Left ventricle myocardium inferior (tissue), 1 donor: ENCODE measurements around the gene SLC7A9. TPM values are rescaled to one million over a fixed set of nuclear protein-coding genes. Genes with fewer than 3 reads are reported as not detected.

Experiments used
- DNase-seq: peaks from one replicate; pipeline ENCODE4 v3.0.0-alpha.2; 2020
- H3K27ac ChIP-seq: fragments of 200-600 bp; replicated peaks from 2 replicates; pipeline ENCODE4 v1.8.0; 2021
- H3K27me3 ChIP-seq: fragments of 200-600 bp; 2 replicates; pipeline ENCODE4 v1.8.0; 2021; ENCODE audit warnings: low read depth
- H3K36me3 ChIP-seq: fragments of 200-600 bp; 2 replicates; pipeline ENCODE4 v1.8.0; 2021
- H3K4me1 ChIP-seq: fragments of 200-600 bp; 2 replicates; pipeline ENCODE4 v1.8.0; 2021
- H3K4me3 ChIP-seq: fragments of 200-600 bp; 2 replicates; pipeline ENCODE4 v1.8.0; 2021; ENCODE audit warnings: mild to moderate bottlenecking, moderate library complexity
- H3K9me3 ChIP-seq: fragments of 200-600 bp; replicated peaks from 2 replicates; pipeline ENCODE4 v1.8.0; 2021
- intact Hi-C: fragments of 100-400 bp; cut with micrococcal nuclease; formaldehyde crosslinking; loops from one replicate; pipeline ENCODE4 v1.11.0; 2022
- total RNA-seq: library from RNA; stranded (reverse); fragmentation: NEBNext Ultra II Directional; extraction: Animal tissue kit (Norgen Biotek cat#: 25700); gene quantifications from one replicate; pipeline ENCODE4 v1.2.1, GENCODE V29; 2021
- TF ChIP-seq, protein P1 (sequence below): fragments of 200-600 bp; IDR thresholded peaks from 2 replicates; pipeline ENCODE4 v1.8.0; 2021; ENCODE audit warnings: antibody characterized with exemption, mild to moderate bottlenecking, borderline replicate concordance
- donor health status: DM: no; HTN: yes; CAD: no; lungs with severe emphysema.

The SLC7A9 gene
- total RNA-seq, 1 donor from 2014 or later: not detected

DNA sequence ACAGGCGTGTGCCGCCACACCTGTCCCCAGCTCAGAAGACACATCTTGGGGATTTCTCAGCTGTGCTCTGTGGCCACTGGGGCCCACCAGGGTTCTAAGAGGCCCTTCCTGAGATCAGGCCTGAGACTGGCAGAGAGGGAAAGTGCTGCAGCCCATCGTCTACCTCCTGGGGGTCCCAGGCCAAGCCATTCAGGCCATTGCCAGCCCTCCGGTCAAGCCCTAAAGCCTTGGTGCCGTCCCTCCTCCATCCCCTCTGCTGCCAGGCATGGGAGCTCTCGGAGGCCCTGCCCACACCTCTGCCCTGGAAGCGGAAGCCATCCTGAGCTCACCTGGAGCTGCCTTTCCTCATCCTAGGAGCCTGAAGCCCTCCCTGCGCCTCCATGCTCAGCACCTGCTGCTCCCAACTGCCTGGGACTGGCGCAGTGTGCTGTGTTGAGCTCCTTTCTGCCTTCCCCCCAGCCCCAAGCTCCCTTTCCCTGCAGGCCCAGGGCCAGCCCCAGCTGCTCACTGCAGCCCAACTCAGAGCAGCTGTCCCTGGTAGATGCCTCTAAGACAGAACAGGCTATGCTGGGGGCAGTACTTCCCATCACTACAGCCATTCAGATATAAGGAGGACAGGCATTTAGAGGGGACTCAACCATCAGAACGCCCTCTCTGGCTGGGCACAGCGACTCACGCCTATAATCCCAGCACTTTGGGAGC is 2.9 kb downstream of the SLC7A9 start:
- TF ChIP-seq, protein P1, sequence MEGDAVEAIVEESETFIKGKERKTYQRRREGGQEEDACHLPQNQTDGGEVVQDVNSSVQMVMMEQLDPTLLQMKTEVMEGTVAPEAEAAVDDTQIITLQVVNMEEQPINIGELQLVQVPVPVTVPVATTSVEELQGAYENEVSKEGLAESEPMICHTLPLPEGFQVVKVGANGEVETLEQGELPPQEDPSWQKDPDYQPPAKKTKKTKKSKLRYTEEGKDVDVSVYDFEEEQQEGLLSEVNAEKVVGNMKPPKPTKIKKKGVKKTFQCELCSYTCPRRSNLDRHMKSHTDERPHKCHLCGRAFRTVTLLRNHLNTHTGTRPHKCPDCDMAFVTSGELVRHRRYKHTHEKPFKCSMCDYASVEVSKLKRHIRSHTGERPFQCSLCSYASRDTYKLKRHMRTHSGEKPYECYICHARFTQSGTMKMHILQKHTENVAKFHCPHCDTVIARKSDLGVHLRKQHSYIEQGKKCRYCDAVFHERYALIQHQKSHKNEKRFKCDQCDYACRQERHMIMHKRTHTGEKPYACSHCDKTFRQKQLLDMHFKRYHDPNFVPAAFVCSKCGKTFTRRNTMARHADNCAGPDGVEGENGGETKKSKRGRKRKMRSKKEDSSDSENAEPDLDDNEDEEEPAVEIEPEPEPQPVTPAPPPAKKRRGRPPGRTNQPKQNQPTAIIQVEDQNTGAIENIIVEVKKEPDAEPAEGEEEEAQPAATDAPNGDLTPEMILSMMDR: no peak
- H3K4me1 ChIP-seq: no peaks in the 10 kb centered on the region
- no peaks in the 10 kb centered on the region for H3K27me3 ChIP-seq
- no peak overlapping the region for H3K4me3 ChIP-seq
- H3K27ac ChIP-seq: no peak overlapping the region
- H3K36me3 ChIP-seq: no peaks in the 10 kb centered on the region
- no peak for DNase-seq
- intact Hi-C loops: no loop called here
- H3K9me3 ChIP-seq: no peaks in the 10 kb centered on the region

DNA sequence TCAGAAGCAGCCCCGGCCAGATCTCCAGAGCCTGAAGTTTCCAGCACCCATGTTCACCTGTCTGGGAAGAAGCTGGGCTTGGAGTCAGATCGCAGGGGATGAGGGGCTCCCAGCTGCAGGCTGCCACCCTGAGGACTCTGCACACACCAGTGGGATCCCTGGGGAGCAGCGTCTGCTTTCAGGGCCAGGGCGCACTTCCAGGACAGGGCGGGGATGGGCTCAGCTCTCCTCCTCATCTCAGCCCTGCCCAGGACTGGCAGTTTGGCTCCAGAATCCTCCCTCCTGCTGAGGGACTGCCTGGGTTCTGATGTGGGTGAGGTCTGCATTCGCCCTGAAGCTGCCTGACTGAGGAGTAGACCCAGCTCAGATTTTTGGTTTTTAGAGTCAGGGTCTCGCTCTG is 3.5 kb downstream of the SLC7A9 start:
- DNase-seq: no peak

DNA sequence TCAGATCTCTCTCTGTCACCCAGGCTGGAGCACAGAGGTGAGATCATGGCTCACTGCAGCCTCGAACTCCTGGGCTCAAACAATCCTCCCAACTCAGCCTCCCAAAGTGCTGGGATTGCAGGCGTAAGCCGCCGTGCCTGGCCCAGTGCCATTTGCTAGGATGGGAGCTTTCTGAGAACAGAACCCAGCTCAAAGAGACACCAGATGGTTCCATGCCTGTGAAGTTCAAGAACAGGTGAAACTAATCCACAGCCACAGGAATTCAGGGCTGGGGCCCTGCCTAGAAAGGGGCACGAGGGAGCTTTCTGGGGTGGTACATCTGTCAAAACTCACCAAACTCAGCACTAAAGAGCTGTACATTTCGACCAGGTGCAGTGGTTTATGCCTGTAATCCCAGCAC is 4.2 kb downstream of the SLC7A9 start:
- H3K4me3 ChIP-seq: no peak overlapping the region
- no peaks in the 10 kb centered on the region for H3K36me3 ChIP-seq
- intact Hi-C loops: no loop called here
- no peak overlapping the region for H3K27ac ChIP-seq
- no peaks in the 10 kb centered on the region for H3K9me3 ChIP-seq
- no peak for DNase-seq
- TF ChIP-seq, protein P1: no peak
- no peaks in the 10 kb centered on the region for H3K4me1 ChIP-seq
- no peaks in the 10 kb centered on the region for H3K27me3 ChIP-seq

More for the DNA sequence above, 3.5 kb downstream of the SLC7A9 start:
- Histone ChIP-seq H3K36me3 (no peaks in the 10 kb centered on the region), H3K27me3 (no peaks in the 10 kb centered on the region), H3K4me1 (no peaks in the 10 kb centered on the region), H3K27ac (no peak overlapping the region), H3K9me3 (no peaks in the 10 kb centered on the region), H3K4me3 (no peak overlapping the region)
- intact Hi-C loops: no loop called here
- TF ChIP-seq, protein P1: no peak

DNA sequence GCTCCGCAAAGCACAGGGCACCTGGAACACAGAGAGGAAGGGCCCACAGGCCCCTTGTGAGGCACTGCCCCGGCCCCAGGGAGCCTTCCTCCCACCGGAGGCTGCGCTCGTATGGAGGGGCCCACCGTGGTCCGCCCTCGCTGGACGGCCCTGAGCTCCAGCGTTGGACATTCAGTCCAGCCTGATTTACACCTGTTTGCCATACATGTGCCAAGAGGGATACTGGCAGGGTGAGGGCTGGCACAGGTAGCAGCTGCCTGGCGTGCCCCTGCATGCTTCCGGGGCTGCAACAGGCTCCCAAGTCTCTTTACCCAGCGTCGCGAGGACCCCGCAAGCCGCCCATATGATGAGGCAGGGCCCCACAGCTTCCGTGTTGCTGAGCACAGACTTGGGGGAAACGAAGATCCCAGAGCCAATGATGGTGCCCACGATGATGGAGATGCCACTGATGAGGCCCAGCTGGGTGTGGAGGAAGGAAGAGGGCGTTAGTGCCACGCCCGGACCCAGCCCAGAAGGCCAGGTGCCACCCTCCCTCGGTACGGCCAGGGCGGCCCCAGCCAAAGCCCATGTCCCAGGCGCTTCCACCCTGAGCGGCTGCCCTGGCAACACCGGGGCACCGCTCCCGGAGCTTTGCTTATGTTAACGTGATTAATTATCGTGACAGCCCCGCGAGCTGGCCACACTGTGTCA is 5.1 kb downstream of the SLC7A9 start:
- Histone ChIP-seq H3K27me3 (no peaks in the 10 kb centered on the region), H3K9me3 (no peaks in the 10 kb centered on the region)

DNA sequence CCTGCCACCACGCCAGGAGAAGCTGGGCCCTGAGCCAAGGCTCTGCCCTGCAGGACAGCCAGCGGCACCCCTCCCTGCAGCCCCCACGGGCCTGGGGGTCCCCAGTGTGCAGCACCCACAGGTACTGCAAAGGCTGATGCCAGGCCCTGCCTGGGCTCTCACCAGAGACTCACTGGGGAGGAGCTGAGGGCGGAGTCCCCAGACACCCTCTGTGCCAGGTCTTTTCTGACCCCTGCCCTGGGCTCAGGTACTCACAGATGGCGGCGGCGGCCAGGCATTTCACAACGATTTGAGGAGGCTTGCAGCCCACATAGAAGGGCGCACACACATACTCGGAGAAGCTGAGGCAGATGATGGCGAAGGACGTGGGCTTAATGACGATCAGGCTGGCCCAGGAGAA is 5.7 kb downstream of the SLC7A9 start:
- Histone ChIP-seq H3K4me1 (no peaks in the 10 kb centered on the region), H3K9me3 (no peaks in the 10 kb centered on the region), H3K27ac (no peak overlapping the region), H3K36me3 (no peaks in the 10 kb centered on the region), H3K27me3 (no peaks in the 10 kb centered on the region), H3K4me3 (no peak overlapping the region)
- TF ChIP-seq, protein P1: no peak
- no peak for DNase-seq
- intact Hi-C loops: no loop called here

More for the DNA sequence above, 5.1 kb downstream of the SLC7A9 start:
- TF ChIP-seq, protein P1: no peak
- DNase-seq: no peak
- Histone ChIP-seq H3K4me1 (no peaks in the 10 kb centered on the region), H3K4me3 (no peak overlapping the region), H3K27ac (no peak overlapping the region), H3K36me3 (no peaks in the 10 kb centered on the region)
- intact Hi-C loops: no loop called here
